ENCODE results near the gene PELI1. TPM values are rescaled to one million over a fixed set of nuclear protein-coding genes. Genes with fewer than 3 reads are reported as not detected.
"Not testable (repeated sequence)": the region's sequence is repeated elsewhere in the genome, so short reads cannot be mapped to it uniquely, and the experiment has no call there.

PELI1 gene
- total RNA-seq, 4 donors from 2014 or later: 13.7 to 31.1 (median 19.7) TPM

GRCh38 chr2:64101141-64101591, 43.1 kb downstream of the PELI1 start:
- H3K9me3 ChIP-seq: no peaks in the 10 kb centered on the region
- TF ChIP-seq POLR2A (IDR thresholded peaks at IDR 0.05; ENCODE audit: low read depth): no peak
- no peak for TF ChIP-seq EP300 (IDR thresholded peaks at IDR 0.05)
- no peak for TF ChIP-seq CTCF (IDR thresholded peaks at IDR 0.05)
- no peak for TF ChIP-seq POLR2AphosphoS5 (IDR thresholded peaks at IDR 0.05)
- intact Hi-C loops (cut with DNase I): no loop called here
- no peaks in the 10 kb centered on the region for H3K27me3 ChIP-seq
- peaks cover 6 to 49% (median 13%) of the 10 kb centered on the region in 4 donors for H3K36me3 ChIP-seq
- H3K4me1 ChIP-seq: peaks cover 11 to 28% (median 27%) of the 10 kb centered on the region in 4 donors
- no peak overlapping the region for H3K4me3 ChIP-seq
- no peak for DNase-seq (ENCODE audit: extremely low spot score)
- H3K27ac ChIP-seq (replicated peaks in 1 of 4): no peak overlapping the region

DNA sequence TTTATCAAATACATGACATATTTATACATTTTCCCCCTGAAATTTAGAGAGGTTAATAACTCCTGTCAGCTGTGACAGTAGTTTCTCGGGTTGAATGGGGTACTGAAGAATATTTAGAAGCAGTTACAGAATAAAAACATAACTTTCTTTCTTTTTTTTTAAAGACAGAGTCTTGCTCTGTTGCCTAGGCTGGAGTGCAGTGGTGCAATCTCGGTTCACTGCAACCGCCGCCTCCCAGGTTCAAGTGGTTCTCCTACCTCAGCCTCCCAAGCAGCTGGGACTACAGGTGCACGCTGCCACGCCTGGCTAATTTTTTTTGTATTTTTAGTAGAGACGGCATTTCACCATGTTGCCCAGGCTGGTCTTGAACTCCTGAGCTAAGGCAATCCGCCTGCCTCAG, 43.6 kb downstream of the PELI1 start:
- intact Hi-C loops (cut with DNase I); H3K27me3 ChIP-seq; H3K4me3 ChIP-seq; H3K9me3 ChIP-seq; DNase-seq (ENCODE audit: extremely low spot score); H3K27ac ChIP-seq (replicated peaks in 1 of 4): not testable (repeated sequence)
- peaks cover 11 to 50% (median 19%) of the 10 kb centered on the region in 4 donors for H3K36me3 ChIP-seq
- 94% methylated on average over 8 of the region's 8 CpGs for WGBS
- peaks cover 7 to 22% (median 21%) of the 10 kb centered on the region in 4 donors for H3K4me1 ChIP-seq

DNA sequence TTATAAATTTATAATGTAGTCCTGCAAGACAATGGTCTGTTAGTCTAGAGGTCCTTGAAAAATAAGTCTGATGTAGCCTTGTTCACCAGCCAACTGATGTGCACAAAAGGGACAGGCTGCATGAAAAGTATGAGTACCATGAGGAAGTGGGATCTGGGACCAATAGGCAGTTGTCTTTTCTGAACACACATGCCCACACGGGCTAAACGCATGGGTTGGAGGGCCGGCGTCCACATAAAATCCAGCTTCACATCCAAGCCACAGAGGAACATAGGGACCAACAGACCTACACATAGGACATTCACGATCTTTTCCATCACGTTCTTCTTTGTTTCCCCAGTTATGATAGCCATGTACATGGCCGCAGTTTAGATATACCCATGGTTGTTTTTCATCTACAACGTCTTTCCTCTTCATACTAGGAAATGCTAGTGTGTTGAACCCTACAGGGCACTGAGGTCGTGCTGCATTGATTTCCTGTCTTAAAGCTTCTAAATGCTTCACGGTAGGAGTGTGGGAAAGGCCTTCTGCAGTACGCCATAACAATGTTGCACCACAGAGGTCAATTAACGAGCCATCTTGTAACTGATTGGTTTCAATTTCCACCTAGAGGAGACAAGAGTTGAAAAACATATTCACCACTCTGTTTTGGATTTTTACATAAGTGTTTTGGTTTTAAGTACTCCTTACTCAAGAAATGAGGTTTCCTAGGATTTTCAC, 49.4 kb downstream of the PELI1 start:
- intact Hi-C loops (cut with DNase I): no loop called here
- Histone ChIP-seq H3K4me1 (no peaks in the 10 kb centered on the region), H3K9me3 (peaks cover 0 to 6% (median 0%) of the 10 kb centered on the region in 4 donors), H3K27ac (replicated peaks in 1 of 4) (no peak overlapping the region), H3K4me3 (no peak overlapping the region), H3K27me3 (no peaks in the 10 kb centered on the region), H3K36me3 (peaks cover 21 to 60% (median 43%) of the 10 kb centered on the region in 4 donors)
- TF ChIP-seq POLR2AphosphoS5 (IDR thresholded peaks at IDR 0.05) (no peak), EP300 (IDR thresholded peaks at IDR 0.05) (no peak), POLR2A (IDR thresholded peaks at IDR 0.05; ENCODE audit: low read depth) (no peak), CTCF (IDR thresholded peaks at IDR 0.05) (no peak)
- no peak for DNase-seq (ENCODE audit: extremely low spot score)
- 90% methylated on average over 12 of the region's 12 CpGs for WGBS

DNA sequence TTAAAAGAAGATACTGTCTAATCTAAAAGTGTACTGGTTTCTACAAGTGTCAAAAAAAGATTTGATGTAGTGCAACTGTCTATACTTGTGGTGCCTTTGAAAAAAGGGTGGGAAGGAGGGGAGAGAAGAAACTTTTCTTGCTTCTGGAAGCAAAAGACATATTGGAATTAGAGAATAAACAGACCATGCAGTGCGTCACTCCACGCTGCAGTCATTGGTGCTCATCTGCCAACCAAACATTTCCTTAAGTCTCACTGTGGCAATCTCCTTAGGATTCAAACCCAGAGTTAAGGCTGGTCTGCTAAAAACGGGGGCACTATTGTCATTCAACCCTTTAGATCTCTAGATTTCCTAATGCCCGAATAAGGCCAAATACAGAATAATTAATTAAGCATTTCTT, 50.9 kb downstream of the PELI1 start:
- Histone ChIP-seq H3K9me3 (peaks cover 0 to 6% (median 0%) of the 10 kb centered on the region in 4 donors), H3K27me3 (no peaks in the 10 kb centered on the region), H3K4me1 (no peaks in the 10 kb centered on the region), H3K4me3 (no peak overlapping the region), H3K27ac (replicated peaks in 1 of 4) (no peak overlapping the region), H3K36me3 (peaks cover 21 to 52% (median 41%) of the 10 kb centered on the region in 4 donors)
- WGBS: 70% methylated on average over 4 of the region's 4 CpGs
- TF ChIP-seq EP300 (IDR thresholded peaks at IDR 0.05) (no peak), POLR2AphosphoS5 (IDR thresholded peaks at IDR 0.05) (no peak), CTCF (IDR thresholded peaks at IDR 0.05) (no peak), POLR2A (IDR thresholded peaks at IDR 0.05; ENCODE audit: low read depth) (no peak)
- intact Hi-C loops (cut with DNase I): no loop called here
- no peak for DNase-seq (ENCODE audit: extremely low spot score)

- TF ChIP-seq CTCF (IDR thresholded peaks at IDR 0.05) (no peak), POLR2A (IDR thresholded peaks at IDR 0.05; ENCODE audit: low read depth) (no peak), POLR2AphosphoS5 (IDR thresholded peaks at IDR 0.05) (no peak), EP300 (IDR thresholded peaks at IDR 0.05) (no peak)
- H3K27ac ChIP-seq (replicated peaks in 1 of 4): no peak overlapping the region
- intact Hi-C loops (cut with DNase I): no loop called here
- WGBS: 91% methylated on average over 4 of the region's 4 CpGs
- H3K36me3 ChIP-seq: peaks cover 21 to 48% (median 38%) of the 10 kb centered on the region in 4 donors
- no peak for DNase-seq (ENCODE audit: extremely low spot score)
- H3K4me1 ChIP-seq: no peaks in the 10 kb centered on the region
- H3K27me3 ChIP-seq: no peaks in the 10 kb centered on the region
- H3K4me3 ChIP-seq: no peak overlapping the region
- peaks cover 0 to 6% (median 0%) of the 10 kb centered on the region in 4 donors for H3K9me3 ChIP-seq
Measured at GRCh38 chr2:64092502-64092901, 51.7 kb downstream of the PELI1 start.
